Keratinocyte (primary cell): Measurements from ENCODE around the gene SPRY4. TPM values are rescaled to one million over a fixed set of nuclear protein-coding genes. Genes with fewer than 3 reads are reported as not detected.
A peak's percentile ranks its signal among the peaks of the same experiment; 100 is the strongest.

ENCODE experiments used
- DNase-seq: peaks from one replicate; pipeline ENCODE4 v3.0.0-alpha.2; 2011; ENCODE audit warnings: low read depth, missing footprints, low spot score
- FAIRE-seq: peaks from 2 replicates; lab custom pipeline; 2011; peaks lifted over from hg19 to GRCh38; lab: Jason Lieb, UNC
- H2AFZ ChIP-seq: 2 replicates; pipeline ENCODE4 v1.6.0; 2012; ENCODE audit warnings: low read length, control low read depth, inconsistent platforms; ENCODE audit not compliant: control insufficient read depth
- H3K27ac ChIP-seq: 2 replicates; pipeline ENCODE4 v1.5.1; 2011; ENCODE audit warnings: low read length; ENCODE audit not compliant: control insufficient read depth, insufficient read depth
- H3K27me3 ChIP-seq: 3 replicates; pipeline ENCODE4 v1.6.0; 2011; ENCODE audit warnings: low read length; ENCODE audit not compliant: control insufficient read depth, insufficient read depth; ENCODE audit errors: extremely low read depth
- H3K36me3 ChIP-seq, 2 experiments: 2 replicates in 1 of 2; 3 replicates in 1 of 2; pipeline ENCODE4 v1.5.1; 2011; ENCODE audit warnings: low read length in 2 of 2, mild to moderate bottlenecking in 1 of 2; ENCODE audit not compliant: control insufficient read depth in 2 of 2, insufficient read depth in 2 of 2; ENCODE audit errors: extremely low read depth in 1 of 2
- H3K4me1 ChIP-seq: 3 replicates; pipeline ENCODE4 v1.5.1; 2011; ENCODE audit warnings: low read length; ENCODE audit not compliant: control insufficient read depth, insufficient read depth; ENCODE audit errors: extremely low read depth
- H3K4me2 ChIP-seq: 3 replicates; pipeline ENCODE4 v1.6.0; 2011; ENCODE audit warnings: low read depth, low read length; ENCODE audit not compliant: control insufficient read depth, insufficient read depth; ENCODE audit errors: extremely low read depth
- H3K4me3 ChIP-seq, 3 experiments: fragments of 200-600 bp in 1 of 3; sonication (generic) in 1 of 3; 2 replicates in 2 of 3; 3 replicates in 1 of 3; pipeline ENCODE4 v1.5.1; 2011 to 2016; ENCODE audit warnings: low read length in 3 of 3, mild to moderate bottlenecking in 3 of 3, control low read depth in 2 of 3, inconsistent platforms in 1 of 3, low read depth in 1 of 3, mixed read lengths in 1 of 3, mixed run types in 1 of 3, moderate library complexity in 1 of 3; ENCODE audit not compliant: control insufficient read depth in 2 of 3, insufficient read depth in 2 of 3; ENCODE audit errors: extremely low read depth in 1 of 3
- H3K79me2 ChIP-seq: 2 replicates; pipeline ENCODE4 v1.6.0; 2012; ENCODE audit warnings: low read length; ENCODE audit not compliant: control insufficient read depth, insufficient read depth
- H3K9ac ChIP-seq: 3 replicates; pipeline ENCODE4 v1.6.0; 2011; ENCODE audit warnings: low read length; ENCODE audit not compliant: control insufficient read depth, insufficient read depth; ENCODE audit errors: extremely low read depth
- H3K9me1 ChIP-seq: 3 replicates; pipeline ENCODE4 v1.6.0; 2011; ENCODE audit warnings: low read length; ENCODE audit not compliant: control insufficient read depth, insufficient read depth; ENCODE audit errors: extremely low read depth
- H3K9me3 ChIP-seq: 2 replicates; pipeline ENCODE4 v1.5.1; 2012; ENCODE audit warnings: low read depth, low read length; ENCODE audit not compliant: control insufficient read depth
- H4K20me1 ChIP-seq: 3 replicates; pipeline ENCODE4 v1.6.0; 2011; ENCODE audit warnings: low read length; ENCODE audit not compliant: control insufficient read depth, insufficient read depth; ENCODE audit errors: extremely low read depth
- CTCF ChIP-seq, 3 experiments: IDR thresholded peaks in 1 of 3; conservative IDR thresholded peaks in 1 of 3; optimal IDR thresholded peaks in 1 of 3; 2 replicates in 2 of 3; 3 replicates in 1 of 3; pipeline versions ENCODE3 to v1.5.1; 2011; ENCODE audit warnings: low read length in 3 of 3, mild to moderate bottlenecking in 3 of 3, moderate library complexity in 2 of 3, control low read depth in 1 of 3, inconsistent platforms in 1 of 3; ENCODE audit not compliant: insufficient read depth in 2 of 3; ENCODE audit errors: extremely low read depth in 1 of 3
- EZH2 ChIP-seq: IDR thresholded peaks from one replicate; pipeline ENCODE4 v1.6.1; 2012; ENCODE audit warnings: inconsistent platforms, mild to moderate bottlenecking, low read length, moderate library complexity
- dilution Hi-C: fragments of 300-500 bp; cut with MboI; formaldehyde crosslinking; loops from one replicate; pipeline ENCODE4 v1.7.0; 2020; ENCODE audit warnings: low sequenced_read_pairs; ENCODE audit not compliant: extremely low pct_ligation_motif_present
- polyA plus RNA-seq, 5 experiments: library from polyadenylated mRNA; depleted of rRNA in 3 of 5; stranded (reverse) in 3 of 5; stranded (forward) in 1 of 5; unstranded in 1 of 5; fragments of >200 nt; gene quantifications; 1 replicate in 1 of 5; 2 replicates in 3 of 5; 3 replicates in 1 of 5; pipeline versions ENCODE4 v1.2.1 to v1.2.3, GENCODE V29; 2011 to 2012; ENCODE audit warnings: missing spikeins in 2 of 5, low read depth in 1 of 5, low replicate concordance in 1 of 5

SPRY4 gene
- polyA plus RNA-seq, 1 donor (not counting 4 experiments of a cell fraction or from before 2014, with no cell fraction given): 10.2 TPM

GRCh38 chr5:142358121-142358520 is 33.3 kb upstream of the SPRY4 start:
- Histone ChIP-seq H3K27ac (no peak overlapping the region), H3K36me3 (no peaks in the 10 kb centered on the region), H2AFZ (no peak overlapping the region), H3K9me3 (no peaks in the 10 kb centered on the region), H3K27me3 (no peaks in the 10 kb centered on the region), H3K4me2 (peak overlapping the region; percentile 90), H3K4me3 (no peak overlapping the region), H3K9me1 (no peaks in the 10 kb centered on the region), H4K20me1 (no peaks in the 10 kb centered on the region), H3K4me1 (peaks cover 21% of the 10 kb centered on the region), H3K9ac (no peak overlapping the region), H3K79me2 (no peaks in the 10 kb centered on the region)
- TF ChIP-seq CTCF (optimal IDR thresholded peaks at IDR 0.05 in 1 of 3, IDR thresholded peaks at IDR 0.05 in 1 of 3, conservative IDR thresholded peaks at IDR 0.05 in 1 of 3; ENCODE audit: extremely low read depth in 1 of 3, insufficient read depth in 2 of 3, low read length in 3 of 3) (no peak), EZH2 (no peak)
- dilution Hi-C loops: no loop called here
- DNase-seq (no peak), FAIRE-seq (no peak)

GRCh38 chr5:142357469-142358090 is 32.8 kb upstream of the SPRY4 start:
- Histone ChIP-seq H3K27ac (peak overlapping the region; percentile 58), H3K79me2 (no peaks in the 10 kb centered on the region), H3K27me3 (no peaks in the 10 kb centered on the region), H3K4me2 (peak overlapping the region; percentile 90), H3K4me3 (peak overlapping the region; percentile 51 to 72 (median 68)), H3K36me3 (no peaks in the 10 kb centered on the region), H3K9me1 (no peaks in the 10 kb centered on the region), H3K9ac (peak overlapping the region; percentile 63), H3K4me1 (peaks cover 16% of the 10 kb centered on the region), H4K20me1 (no peaks in the 10 kb centered on the region), H3K9me3 (no peaks in the 10 kb centered on the region), H2AFZ (peak overlapping the region; percentile 49)
- TF ChIP-seq EZH2 (no peak), CTCF (optimal IDR thresholded peaks at IDR 0.05 in 1 of 3, IDR thresholded peaks at IDR 0.05 in 1 of 3, conservative IDR thresholded peaks at IDR 0.05 in 1 of 3; ENCODE audit: extremely low read depth in 1 of 3, insufficient read depth in 2 of 3, low read length in 3 of 3) (no peak)
- dilution Hi-C loops: no loop called here
- no peak for DNase-seq
- no peak for FAIRE-seq
